ENCODE data around the gene EFL1. TPM values are rescaled to one million over a fixed set of nuclear protein-coding genes. Genes with fewer than 3 reads are reported as not detected.

EFL1 gene
- total RNA-seq, 2 donors from 2014 or later: 22.7 to 29.3 TPM

DNA sequence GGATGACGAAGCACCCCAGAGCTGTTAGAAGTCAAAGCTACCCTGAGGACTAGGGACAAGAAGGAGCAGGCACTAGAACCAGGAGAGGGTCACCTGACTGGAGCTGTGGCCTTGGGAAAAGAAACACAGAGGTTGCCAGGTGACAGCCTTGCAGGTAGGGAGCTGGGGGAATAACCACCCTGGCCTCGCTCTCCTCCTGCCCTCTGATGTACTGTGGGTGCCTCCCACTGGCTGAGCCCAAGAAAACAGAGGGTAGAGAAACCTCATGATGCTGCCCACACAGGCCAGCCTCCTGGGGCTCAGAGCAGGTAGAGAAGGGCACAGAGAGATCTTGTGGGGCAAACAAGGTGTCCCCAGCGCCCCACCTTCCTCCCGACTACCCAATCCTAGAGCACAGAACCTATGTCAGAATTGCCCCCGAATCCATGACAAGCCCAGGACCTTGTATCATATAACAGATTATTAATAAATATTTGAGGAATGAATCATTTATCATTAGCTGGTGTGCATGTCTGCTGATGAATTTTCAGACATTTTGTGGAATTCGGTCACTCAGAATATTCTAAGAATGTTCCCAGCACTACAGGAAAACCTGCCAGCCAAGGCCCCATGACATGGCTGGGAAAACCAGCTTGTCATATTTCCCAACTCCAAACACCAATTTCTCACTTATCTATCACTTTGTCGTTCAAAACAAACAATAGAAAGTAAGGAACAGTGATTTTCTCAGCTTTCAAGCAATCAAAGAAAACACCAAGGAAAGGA, 156.9 kb downstream of the EFL1 start:
- Histone ChIP-seq H3K36me3 (no peaks in the 10 kb centered on the region), H3K27me3 (replicated peaks; ENCODE audit: insufficient read depth) (no peaks in the 10 kb centered on the region), H3K9me3 (no peaks in the 10 kb centered on the region), H3K27ac (no peak overlapping the region), H3K4me1 (replicated peaks) (no peaks in the 10 kb centered on the region), H3K4me3 (no peak overlapping the region)
- no peak for DNase-seq (ENCODE audit: low spot score)
- TF ChIP-seq POLR2A (IDR thresholded peaks at IDR 0.05): no peak
- TF ChIP-seq, protein P1, sequence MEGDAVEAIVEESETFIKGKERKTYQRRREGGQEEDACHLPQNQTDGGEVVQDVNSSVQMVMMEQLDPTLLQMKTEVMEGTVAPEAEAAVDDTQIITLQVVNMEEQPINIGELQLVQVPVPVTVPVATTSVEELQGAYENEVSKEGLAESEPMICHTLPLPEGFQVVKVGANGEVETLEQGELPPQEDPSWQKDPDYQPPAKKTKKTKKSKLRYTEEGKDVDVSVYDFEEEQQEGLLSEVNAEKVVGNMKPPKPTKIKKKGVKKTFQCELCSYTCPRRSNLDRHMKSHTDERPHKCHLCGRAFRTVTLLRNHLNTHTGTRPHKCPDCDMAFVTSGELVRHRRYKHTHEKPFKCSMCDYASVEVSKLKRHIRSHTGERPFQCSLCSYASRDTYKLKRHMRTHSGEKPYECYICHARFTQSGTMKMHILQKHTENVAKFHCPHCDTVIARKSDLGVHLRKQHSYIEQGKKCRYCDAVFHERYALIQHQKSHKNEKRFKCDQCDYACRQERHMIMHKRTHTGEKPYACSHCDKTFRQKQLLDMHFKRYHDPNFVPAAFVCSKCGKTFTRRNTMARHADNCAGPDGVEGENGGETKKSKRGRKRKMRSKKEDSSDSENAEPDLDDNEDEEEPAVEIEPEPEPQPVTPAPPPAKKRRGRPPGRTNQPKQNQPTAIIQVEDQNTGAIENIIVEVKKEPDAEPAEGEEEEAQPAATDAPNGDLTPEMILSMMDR (IDR thresholded peaks at IDR 0.05): no peak
- no peak for TF ChIP-seq POLR2AphosphoS5 (IDR thresholded peaks at IDR 0.05)
- intact Hi-C loops (cut with DNase I): loop anchor here (5.0 kb wide), 1 partner anchor 92 kb away; no protein-coding TSS in a partner anchor
- 67% methylated on average over 7 of the region's 7 CpGs for WGBS

DNA sequence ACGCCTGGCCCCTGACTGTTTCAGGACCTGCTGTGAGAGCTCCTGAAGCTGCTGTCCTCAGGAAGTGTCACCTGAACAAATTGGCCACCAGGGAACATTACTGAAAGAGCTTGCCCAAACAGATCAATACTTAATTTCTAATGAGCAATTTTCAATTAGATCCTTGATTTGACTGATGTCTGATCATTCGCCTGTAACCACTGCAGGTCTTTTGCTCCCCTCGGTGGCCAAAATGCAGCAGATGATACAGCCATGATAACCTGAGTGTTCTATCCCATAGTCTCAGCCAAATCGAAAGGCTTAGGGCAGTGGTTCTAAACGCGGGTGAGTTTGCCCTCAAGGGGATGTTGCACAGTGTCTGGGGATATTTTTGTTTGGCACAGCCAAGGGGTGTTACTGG, 159.1 kb downstream of the EFL1 start:
- no peaks in the 10 kb centered on the region for H3K4me1 ChIP-seq (replicated peaks)
- intact Hi-C loops (cut with DNase I): no loop called here
- H3K4me3 ChIP-seq: no peak overlapping the region
- TF ChIP-seq POLR2AphosphoS5 (IDR thresholded peaks at IDR 0.05): no peak
- TF ChIP-seq, protein P1 (IDR thresholded peaks at IDR 0.05): no peak
- TF ChIP-seq POLR2A (IDR thresholded peaks at IDR 0.05): no peak
- H3K9me3 ChIP-seq: no peaks in the 10 kb centered on the region
- no peaks in the 10 kb centered on the region for H3K36me3 ChIP-seq
- no peak overlapping the region for H3K27ac ChIP-seq
- WGBS: 85% methylated on average over 6 of the region's 6 CpGs
- DNase-seq (ENCODE audit: low spot score): no peak
- no peaks in the 10 kb centered on the region for H3K27me3 ChIP-seq (replicated peaks; ENCODE audit: insufficient read depth)

DNA sequence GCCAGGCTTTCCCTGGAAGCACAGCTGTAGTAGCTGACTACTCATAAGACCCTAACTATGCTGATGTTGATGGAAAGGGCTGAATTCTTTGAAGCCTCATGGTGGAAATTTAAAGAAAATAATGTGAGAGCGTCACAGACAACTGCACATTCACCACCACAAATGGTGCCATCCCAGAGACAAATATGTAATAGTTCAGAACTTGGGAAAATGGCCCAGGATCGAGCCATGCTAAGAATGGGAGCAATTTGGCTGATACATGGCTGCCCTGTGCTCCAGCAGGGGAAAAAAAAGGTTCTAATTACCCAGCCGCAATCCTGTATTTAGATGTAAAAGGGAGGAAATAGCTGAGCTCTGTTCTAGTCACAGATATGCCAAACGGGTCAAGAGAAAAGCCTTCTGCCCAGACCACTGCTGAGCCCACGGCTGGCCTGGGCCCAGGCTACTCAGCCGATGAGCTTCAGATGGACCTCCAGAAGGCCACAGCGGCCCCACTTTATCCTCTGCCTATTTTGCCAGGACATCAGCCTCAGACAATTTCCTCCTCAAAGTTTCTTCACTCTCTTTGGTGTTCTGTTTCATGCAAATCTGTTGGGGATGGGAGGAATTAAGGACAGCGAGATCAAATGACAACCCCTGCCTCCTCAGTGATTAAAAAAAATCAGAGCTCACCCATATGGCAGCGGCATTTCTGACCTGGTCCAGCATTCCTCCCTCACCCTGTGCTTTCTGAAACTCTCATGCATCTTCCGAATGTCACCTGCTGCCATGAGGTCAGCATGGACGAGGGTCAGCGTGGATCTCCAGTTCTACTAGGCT, 162.2 kb downstream of the EFL1 start:
- TF ChIP-seq POLR2AphosphoS5 (IDR thresholded peaks at IDR 0.05) (no peak), POLR2A (IDR thresholded peaks at IDR 0.05) (no peak)
- TF ChIP-seq, protein P1 (IDR thresholded peaks at IDR 0.05): no peak
- WGBS: 35% methylated on average over 12 of the region's 12 CpGs
- Histone ChIP-seq H3K4me3 (no peak overlapping the region), H3K27me3 (replicated peaks; ENCODE audit: insufficient read depth) (no peaks in the 10 kb centered on the region), H3K36me3 (no peaks in the 10 kb centered on the region), H3K4me1 (replicated peaks) (no peaks in the 10 kb centered on the region), H3K27ac (no peak overlapping the region), H3K9me3 (no peaks in the 10 kb centered on the region)
- DNase-seq (ENCODE audit: low spot score): no peak
- intact Hi-C loops (cut with DNase I): no loop called here

DNA sequence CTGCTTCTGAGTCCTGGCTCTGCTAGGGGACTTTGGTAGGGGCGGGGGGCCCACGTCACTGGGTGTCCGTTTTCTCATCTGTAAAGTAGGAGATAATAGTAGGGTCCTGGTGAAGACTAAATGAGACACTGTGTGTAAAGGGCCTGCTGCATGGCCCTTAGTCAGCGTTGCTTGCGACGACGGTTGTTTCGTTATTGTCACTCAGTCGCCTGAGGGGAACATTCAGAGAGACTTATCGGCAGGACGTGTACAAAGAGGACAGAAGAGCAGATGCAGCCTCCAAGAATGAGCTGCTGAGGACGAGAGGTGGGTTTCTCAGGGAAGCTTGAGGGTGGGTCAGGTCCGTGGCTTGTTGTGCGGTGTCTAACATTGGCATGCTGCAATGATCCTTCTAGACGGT, 163.9 kb downstream of the EFL1 start:
- 97% methylated on average over 15 of the region's 15 CpGs for WGBS
- no peak overlapping the region for H3K4me3 ChIP-seq
- no peak overlapping the region for H3K27ac ChIP-seq
- H3K9me3 ChIP-seq: no peaks in the 10 kb centered on the region
- no peak for DNase-seq (ENCODE audit: low spot score)
- intact Hi-C loops (cut with DNase I): no loop called here
- TF ChIP-seq POLR2A (IDR thresholded peaks at IDR 0.05) (no peak), POLR2AphosphoS5 (IDR thresholded peaks at IDR 0.05) (no peak)
- TF ChIP-seq, protein P1 (IDR thresholded peaks at IDR 0.05): no peak
- no peaks in the 10 kb centered on the region for H3K4me1 ChIP-seq (replicated peaks)
- H3K36me3 ChIP-seq: no peaks in the 10 kb centered on the region
- no peaks in the 10 kb centered on the region for H3K27me3 ChIP-seq (replicated peaks; ENCODE audit: insufficient read depth)
